ENCODE results near the gene NR2F6.
"Not testable (repeated sequence)": the region's sequence is repeated elsewhere in the genome, so short reads cannot be mapped to it uniquely, and the experiment has no call there.

NR2F6 gene

DNA sequence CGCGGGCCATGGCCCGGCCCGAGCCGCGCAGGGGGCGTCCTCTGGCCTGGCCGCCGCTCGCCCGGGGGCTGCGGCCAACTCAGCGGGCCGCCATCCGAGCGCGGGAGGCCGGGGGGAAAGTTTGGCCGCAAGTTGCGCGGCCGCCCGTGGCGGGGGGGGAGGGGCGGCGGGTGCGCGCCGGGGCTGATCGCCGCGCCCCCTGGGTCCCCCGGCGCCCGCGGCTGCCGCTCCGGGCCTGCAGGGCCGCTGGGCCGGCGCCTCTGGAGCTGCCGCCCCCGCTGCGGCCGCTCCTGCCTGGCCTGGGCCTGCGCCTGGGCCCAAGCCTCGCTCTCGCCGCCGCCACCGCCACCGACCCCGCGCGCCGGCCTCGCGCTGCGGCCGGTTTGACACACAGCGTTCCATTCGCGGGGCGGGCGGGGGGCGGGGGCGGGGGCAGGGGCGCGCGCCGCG is at the start of gene NR2F6:
Gene NR2F6, minus strand, starts transcription at position 385 of the 450 bp plus-strand sequence. CDS start 699 bp downstream, outside the sequence.
- DNase-seq (ENCODE audit: low read depth, low spot score) = no peak

DNA sequence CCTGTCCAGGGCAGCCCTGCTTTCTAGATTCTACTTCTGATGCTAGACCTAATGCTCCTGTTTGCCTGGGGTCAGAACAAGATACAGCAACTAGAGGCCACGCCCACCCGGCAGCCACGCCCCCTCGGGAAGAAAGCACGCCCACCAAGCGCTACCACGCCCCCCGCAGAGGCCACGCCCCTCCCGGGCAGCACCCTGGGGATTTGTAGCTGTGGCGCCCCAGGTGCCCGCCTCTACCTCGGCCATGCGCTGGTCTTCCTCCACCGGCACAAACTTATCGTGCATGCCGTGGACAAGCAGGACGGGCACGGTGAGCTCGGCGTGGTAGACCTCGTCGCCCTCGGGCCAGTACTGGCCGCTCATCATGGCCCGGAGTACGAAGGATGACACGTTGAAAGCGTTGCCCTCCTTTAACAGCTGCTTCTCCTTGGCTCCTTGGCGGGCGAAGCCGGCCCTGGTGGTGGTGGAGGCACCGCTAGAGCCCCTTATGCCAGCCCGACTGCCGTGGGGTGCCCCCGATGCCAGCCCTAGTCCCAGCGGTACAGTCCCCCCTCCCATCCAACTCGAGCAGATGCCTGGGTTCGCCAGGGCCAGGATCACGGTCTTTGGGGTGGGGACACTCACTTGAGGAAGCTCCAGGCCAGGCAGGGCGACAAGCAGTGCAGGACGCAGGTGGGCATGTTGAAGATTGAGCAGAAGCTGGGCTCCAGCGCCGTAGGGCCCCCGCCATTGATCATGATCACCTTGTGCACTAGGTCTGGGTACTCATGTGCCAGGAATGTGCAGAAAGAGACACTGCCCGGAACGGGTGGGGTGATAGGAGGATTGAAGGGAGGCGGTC is 48.6 kb upstream of the NR2F6 start:
- no peak for DNase-seq (ENCODE audit: low read depth, low spot score)

DNA sequence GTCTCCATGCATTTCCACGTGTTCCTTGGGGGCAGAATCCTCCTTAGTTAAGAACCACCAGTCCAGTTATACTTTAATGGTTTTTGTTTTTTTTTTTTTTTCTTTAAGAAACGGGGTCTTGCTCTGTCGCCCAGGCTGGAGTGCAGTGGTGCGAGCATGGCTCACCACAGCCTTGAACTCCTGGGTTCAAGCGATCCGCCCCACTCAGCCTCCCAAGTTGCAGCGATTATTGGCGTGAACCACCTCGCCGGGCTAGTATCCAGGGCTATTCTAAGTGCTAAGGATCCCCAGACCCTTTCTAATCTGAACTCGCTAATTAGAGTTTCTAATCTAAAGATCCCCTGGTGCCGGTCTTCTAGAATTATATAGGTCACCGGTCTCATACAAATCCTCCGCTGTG is 47.9 kb upstream of the NR2F6 start:
- DNase-seq (ENCODE audit: low read depth, low spot score) = no peak

DNA sequence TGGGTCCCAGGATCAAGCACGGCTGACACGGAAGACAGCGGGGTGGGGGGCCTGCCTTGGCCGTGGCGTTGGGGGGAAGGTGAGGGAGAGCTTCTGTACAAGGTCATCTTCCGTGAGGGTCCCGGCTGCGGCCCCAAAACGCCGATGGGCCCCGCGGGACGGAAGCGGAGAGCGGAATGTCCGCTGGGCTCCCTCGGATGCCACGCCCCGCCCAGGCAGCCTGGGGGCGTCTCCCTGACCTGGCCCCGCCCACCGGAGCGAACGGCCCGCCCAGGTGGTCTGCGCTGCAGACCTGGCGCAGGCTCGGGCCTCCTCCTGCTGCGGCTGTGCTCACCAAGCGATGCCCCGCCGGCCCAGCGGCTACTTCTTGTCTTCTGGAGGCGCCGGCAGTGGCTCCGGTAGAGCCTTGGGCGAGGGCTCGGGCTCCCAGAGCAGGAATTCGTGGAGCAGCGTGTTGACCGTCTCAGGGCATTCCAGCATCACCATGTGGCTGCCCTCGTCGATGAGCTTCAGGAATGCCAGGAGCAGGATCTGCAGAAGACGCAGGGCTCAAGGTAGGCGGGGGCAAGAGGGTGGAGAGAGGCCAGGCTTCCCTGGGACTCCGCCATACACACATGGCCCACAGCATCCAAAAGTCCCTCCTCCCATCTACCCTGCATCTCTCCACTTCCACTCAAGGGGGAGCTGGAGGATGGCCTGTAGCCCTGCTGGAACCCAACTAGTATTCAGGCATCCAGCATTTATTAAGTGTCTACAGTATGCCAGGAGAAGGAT is 46.8 kb upstream of the NR2F6 start:
- DNase-seq (ENCODE audit: low read depth, low spot score) = peak; percentile 42

DNA sequence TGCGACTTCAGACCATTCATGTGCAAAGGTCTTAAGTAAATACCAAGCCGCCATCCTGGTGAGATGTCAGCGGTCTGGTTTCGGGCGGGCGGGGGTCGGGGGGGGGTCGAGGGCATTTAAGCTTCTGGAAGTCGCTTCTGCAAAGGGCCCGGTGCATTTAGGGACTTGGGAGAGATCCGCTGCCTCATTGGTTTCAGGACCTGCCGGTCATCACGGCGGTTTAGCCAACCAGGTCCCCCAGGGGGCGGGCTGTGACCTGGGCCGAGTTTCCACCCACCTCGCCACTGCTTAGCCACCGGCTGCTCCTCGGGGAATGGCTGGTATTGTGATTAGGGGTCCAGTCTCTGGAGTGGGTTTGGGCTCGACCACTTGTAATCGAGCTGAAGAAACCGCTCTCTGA is 43.8 kb upstream of the NR2F6 start:
- no peak for DNase-seq (ENCODE audit: low read depth, low spot score)

DNA sequence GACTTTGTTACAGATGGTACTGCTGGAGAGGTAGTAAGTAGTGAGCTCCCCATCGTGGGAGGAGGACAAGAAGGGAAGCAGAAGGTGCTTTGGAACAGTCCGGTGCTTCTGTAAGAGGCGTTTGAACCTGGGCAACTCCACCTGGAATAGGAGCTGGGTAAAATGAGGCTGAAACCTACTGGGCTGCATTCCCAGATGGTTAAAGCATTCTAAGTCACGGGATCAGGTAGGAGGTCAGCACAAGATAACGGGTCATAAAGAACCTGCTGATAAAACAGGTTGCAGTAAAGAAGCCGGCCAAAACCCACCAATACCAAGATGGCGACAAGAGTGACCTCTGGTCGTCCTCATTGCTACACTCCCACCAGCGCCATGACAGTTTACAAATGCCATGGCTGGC is 41.0 kb upstream of the NR2F6 start:
- no peak for DNase-seq (ENCODE audit: low read depth, low spot score)

DNA sequence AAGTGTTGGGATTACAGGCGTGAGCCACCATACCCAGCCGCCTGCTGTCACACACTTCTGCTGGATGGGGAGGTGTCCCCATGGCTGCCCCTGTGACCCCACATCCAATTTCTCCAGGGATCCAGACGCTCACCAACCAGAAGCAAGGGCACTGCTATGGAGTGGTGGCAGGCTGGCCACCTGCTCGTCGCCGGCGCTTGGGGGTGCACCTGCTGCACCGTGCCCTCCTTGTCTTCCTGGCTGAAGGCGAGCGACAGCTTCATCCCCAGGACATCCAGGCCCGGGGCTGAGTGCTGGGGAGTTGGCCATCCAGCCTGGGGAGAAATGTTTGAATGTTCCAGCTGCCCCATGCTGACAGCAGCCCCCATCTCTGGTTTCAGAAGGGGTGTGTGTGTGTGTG is 40.5 kb upstream of the NR2F6 start:
- DNase-seq (ENCODE audit: low read depth, low spot score) = no peak

DNA sequence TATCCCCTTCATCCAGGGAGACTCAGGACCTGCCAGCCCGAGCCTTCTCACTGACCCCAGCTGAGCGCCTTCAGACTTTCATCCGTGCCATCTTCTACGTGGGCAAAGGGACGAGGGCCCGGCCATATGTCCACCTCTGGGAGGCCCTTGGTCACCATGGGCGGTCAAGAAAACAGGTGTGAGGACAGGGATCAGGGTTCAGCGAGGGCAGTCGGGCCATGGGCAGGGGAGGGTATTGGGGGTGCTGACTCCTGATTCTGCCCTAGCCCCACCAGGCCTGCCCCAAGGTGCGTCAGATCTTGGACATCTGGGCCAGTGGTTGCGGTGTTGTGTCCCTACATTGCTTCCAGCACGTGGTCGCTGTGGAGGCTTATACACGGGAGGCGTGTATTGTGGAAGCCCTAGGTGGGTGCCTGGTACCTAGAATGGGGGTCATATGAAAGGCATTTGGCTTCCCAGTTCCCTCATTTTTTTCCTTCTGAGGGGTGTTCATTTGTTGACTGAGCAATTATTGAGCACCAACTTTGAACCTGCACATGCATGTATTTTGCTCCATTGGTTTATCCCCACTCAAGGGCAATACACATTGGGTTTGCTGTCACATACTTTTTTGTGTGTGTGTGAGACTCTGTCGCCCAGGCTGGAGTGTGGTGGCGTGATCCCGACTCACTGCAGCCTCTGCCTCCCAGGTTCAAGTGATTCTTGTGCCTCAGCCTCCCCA is 39.9 kb upstream of the NR2F6 start:
- no peak for DNase-seq (ENCODE audit: low read depth, low spot score)

DNA sequence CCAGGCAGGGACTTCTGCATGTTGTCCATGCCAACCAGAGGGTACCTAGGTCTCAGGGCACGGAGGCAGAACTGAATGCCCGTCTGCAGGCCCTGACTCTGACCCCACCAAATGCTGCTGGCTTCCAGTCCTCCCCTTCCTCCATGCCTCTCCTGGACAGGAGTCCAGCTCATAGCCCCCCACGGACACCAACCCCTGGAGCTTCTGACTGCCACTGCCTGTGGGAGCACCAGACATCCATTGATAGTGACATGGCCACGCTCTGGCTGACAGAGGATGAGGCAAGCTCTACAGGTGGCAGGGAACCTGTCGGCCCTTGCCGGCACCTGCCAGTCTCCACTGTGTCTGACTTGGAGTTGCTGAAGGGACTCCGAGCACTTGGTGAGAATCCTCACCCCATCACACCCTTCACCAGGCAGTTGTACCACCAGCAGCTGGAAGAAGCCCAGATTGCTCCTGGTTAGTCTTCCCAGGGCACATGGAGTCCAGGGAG is 37.8 kb upstream of the NR2F6 start:
- no peak for DNase-seq (ENCODE audit: low read depth, low spot score)

DNA sequence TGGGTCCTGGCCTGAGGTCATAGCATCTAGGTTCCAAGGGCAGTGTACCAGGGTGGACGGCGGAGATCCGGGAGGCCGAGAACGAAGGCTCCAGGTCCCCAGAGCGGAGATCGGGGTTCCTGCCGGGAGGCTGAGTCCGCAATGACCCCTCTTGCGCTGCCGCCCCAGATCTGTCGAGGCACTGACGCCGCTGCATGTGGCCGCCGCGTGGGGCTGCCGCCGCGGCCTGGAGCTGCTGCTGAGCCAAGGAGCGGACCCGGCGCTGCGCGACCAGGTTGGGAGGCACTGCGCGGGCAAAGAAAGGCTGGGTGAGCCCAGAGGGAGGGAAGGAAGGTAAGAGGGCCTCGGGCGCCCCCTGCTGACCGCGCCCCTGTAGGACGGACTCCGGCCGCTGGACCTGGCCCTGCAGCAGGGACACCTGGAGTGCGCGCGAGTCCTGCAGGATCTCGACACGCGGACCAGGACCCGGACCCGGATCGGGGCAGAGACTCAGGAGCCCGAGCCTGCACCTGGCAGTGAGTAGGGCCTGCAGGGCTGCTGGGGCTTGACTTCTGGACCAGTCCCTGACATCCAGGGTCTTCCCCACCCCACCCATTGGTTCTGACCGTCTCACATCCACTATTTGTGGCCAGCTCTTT is 36.9 kb upstream of the NR2F6 start:
- peak; percentile 42 for DNase-seq (ENCODE audit: low read depth, low spot score)

DNA sequence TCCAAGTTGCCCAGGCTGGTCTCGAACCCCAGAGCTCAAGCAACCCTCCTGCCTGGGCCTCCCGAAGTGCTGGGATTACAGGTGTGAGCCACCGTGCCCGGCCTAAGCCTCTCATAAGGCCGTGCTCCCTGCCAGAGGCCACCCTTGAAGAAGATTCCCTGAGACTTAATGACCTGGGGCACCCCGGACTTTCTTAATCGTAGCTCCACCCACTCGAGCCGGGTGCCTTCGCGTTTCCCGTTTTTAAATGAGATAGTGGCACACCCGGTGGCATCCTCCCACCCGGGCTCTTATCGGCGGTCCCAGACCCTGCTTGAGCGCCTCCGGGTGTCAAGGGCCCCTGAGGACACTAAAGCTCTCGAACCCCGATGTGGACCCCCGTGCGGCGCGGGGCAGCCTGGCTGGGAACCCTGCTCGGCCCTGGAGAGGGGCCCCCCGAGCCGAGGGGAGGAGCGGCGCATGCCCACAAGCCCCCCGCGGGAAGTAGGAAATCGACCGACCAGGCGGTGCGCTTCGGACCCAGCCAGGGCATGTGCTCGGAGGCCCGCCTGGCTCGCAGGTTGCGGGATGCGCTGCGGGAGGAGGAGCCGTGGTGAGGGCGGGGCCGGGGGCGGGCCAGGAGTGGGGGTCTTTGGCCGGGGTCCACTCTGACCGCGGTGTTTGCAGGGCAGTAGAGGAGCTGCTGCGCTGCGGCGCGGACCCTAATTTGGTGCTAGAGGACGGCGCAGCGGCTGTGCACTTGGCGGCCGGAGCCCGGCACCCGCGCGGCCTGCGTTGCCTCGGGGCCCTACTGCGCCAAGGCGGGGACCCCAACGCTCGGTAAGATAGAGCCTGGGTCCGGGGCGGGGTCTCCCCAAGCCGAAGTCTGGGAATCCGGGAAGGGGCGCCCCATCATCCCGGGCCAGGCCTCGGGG is 35.9 kb upstream of the NR2F6 start, which contains the start of gene ANKLE1:
Gene ANKLE1, plus strand, starts transcription at position 511 of the 914 bp plus-strand sequence. Its CDS starts 20 bp downstream, at position 531.
- DNase-seq (ENCODE audit: low read depth, low spot score) = no peak

DNA sequence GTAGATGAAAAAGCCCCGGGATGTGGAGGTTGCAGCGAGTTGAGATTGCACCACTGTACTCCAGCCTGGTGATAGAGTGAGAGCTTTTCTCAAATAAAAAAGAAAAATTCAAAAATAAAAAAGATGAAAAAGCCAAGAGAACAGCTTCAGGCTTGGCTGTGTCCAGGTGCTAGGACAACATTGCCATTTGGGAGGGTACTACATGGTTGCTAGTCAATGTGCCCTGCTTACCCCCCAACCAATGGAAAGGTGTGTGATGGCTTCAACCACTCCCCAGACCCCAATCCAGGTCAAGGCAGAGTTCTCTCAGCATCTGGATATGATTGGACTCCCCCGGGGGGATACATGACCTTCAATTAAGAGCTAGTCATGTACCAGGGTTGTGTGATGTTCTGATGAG is 33.7 kb upstream of the NR2F6 start:
- no peak for DNase-seq (ENCODE audit: low read depth, low spot score)

DNA sequence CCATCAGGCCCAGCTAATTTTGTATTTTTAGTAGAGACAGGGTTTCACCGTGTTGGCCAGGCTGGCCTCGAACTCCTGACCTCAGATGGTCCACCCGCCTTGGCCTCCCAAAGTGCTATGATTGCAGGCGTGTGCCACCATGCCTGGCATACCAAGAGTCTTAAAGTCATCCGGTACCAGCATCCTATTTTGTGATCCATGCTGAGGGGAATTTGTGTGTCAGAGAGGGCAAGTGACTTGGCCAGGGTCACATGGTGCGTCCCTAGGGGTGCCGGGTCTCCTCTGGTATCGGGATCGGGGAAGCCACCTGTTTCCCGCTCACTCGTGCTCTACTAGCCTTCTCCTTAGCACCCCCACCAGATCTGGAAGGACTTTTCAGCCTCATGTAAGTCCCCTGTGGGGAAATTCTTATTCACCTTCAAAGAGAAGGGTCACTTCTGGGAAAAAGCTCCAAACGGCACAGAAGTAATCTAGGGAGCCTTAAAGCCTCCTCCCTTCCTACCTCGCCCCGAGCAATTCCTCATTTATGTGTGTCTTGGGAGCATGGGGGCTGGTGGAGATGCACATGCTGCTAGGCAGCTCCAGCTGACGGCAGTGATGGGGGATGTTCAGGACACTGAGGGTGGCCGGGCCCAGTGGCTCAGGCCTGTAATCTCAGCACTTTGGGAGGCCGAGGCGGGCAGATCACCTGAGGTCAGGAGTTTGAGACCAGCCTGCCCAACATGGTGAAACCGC is 29.9 kb upstream of the NR2F6 start:
- no peak for DNase-seq (ENCODE audit: low read depth, low spot score)

DNA sequence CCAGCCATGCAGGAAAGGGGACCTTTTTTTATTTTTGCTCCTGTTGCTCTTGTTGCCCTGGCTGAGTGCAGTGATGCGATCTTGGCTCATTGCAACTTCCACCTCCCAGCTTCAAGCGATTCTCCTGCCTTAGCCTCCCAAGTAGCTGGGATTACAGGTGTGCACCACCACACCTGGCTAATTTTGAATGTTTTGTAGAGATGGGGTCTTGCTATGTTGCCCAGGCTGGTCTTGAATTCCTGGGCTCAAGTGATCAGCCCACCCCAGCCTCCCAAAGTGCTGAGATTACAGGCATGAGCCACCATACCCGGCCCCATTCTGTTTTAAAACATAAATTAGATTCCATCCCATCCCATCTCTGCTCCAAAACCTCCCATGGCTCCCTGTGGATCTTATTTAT is 29.2 kb upstream of the NR2F6 start:
- DNase-seq (ENCODE audit: low read depth, low spot score) = not testable (repeated sequence)

DNA sequence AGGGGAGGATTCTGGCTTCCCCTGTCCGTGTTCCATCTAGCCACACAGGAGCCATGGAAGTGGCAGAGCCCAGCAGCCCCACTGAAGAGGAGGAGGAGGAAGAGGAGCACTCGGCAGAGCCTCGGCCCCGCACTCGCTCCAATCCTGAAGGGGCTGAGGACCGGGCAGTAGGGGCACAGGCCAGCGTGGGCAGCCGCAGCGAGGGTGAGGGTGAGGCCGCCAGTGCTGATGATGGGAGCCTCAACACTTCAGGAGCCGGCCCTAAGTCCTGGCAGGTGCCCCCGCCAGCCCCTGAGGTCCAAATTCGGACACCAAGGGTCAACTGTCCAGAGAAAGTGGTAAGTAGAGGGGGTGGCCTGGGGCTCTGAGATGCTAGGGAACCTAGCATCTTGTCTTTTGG is 23.0 kb upstream of the NR2F6 start:
- DNase-seq (ENCODE audit: low read depth, low spot score) = no peak

DNA sequence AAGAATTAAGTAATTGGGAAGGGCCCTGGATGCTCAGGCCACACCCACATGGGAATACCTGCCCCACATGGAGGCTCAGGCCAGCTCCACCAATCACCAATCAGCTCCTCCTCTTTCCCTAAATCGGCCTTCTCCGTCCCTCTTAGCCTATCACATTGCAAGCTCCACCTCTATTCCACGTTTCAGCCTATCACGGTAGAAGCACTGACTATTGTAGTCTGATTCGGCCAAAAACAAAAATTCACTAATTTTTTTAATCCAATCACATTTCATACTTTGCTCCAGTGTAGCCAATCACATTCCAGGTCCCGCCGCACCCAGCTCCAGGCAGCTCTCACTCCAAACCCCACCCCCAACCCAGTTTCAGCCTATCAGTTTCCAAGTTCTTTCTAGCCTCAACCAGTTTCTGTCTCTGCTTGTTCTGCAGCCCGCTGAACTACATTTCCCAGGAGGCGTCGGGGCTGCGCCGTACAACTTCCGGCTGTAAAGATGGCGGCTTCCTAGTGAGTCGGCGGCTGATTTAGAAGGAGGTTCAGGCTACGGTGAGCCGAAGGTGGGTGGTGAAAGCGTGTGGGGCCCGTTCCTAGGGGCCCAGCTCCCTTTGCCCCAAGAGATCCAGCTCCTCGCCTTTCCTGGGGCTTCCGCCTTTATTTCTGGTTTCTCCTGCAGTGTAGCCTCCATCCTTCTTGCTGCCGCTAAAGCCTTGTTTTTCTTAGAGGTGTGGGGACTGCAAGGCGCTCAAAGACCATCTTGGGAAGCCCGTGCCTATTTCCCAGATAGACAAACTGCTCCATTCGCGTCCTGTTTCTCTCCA is 21.5 kb upstream of the NR2F6 start, which contains the start of gene BABAM1:
Gene BABAM1, plus strand, starts transcription at position 469 of the 814 bp plus-strand sequence. CDS start 1,364 bp downstream, outside the sequence.
- DNase-seq (ENCODE audit: low read depth, low spot score) = peak; percentile 95

DNA sequence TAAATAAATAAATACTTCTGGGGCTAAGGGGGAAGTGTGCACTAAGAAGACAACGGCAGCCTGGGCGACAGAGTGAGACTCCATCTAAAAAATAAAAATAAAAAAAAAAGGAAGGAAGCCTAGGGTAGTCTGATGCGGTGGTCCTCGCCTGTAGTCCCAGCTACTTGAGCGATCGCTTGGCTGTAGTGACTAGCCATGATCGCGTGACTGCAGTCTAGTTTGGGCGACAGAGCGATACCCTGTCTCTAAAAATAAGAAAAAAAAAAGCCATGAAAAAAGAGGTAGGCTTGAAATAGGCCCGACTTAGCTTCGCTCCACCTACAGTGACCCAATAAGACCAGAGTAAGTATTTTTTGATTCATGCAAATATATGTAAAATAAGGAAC is 20.9 kb upstream of the NR2F6 start:
- DNase-seq (ENCODE audit: low read depth, low spot score) = no peak

DNA sequence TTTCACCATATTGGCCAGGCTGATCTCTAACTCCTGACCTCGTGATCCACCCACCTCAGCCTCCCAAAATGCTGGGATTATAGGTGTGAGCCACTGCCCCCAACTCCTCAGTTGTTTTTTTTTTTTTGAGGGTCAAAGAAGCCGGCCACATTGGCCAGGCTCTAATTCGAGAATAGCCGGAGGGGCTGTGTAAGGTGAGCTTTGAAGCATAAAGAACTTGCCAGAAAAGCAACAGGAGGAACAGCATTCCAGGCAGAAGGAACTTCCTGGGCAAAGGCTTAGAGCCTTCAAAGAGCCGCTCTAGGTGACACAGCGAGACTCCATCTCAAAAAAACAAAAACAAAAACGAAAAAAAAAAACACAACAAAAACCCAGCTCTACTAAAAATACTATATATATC is 20.3 kb upstream of the NR2F6 start:
- no peak for DNase-seq (ENCODE audit: low read depth, low spot score)

DNA sequence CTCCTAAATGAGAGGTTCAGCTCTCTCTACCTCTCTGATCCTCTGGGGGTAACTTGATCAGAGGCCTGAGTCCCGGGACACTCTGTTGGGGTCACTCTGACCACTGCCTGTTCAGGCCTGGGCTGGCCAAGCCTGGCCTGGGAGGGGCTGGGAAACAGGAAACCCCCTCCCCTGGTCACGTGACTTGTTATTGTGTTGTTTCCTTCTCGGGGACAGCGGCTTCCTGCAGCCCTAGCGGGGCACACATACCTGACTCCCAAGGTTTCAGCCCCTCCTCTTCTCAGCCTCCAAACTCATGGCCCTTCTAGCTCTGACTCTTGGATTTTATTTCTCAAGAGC is 18.9 kb upstream of the NR2F6 start, which contains the start of gene USHBP1:
Gene USHBP1, minus strand, starts transcription at position 105 of the 339 bp plus-strand sequence. CDS start 446 bp downstream, outside the sequence.
- no peak for DNase-seq (ENCODE audit: low read depth, low spot score)

Data from activated CD4-positive, CD25-positive, alpha-beta regulatory T cell treated with anti-CD3 and anti-CD28 coated beads, Interleukin-2, amount 50 U/mL, for 16 hours (primary cell).